Measurements from ENCODE around the gene TTLL11.
"Not testable (repeated sequence)": the region's sequence is repeated elsewhere in the genome, so short reads cannot be mapped to it uniquely, and the experiment has no call there.

DNA sequence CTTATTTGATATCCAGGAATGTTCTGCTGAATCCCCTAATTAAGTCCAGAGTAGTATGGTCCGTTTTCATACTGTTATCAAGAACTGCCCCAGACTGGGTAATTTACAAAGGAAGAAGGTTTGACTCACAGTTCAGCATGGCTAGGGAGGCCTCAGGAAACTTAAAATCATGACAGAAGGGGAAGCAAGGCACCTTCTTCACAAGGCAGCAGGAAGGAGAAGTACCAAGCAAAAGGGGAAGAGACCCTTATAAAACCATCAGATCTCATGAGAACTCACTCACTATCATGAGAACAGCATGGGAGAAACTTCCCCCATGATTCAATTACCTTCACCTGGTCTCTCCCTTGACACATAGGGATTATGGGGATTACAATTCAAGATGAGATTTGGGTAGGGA lies 26.4 kb downstream of the TTLL11 start:
- TF ChIP-seq, protein P1, sequence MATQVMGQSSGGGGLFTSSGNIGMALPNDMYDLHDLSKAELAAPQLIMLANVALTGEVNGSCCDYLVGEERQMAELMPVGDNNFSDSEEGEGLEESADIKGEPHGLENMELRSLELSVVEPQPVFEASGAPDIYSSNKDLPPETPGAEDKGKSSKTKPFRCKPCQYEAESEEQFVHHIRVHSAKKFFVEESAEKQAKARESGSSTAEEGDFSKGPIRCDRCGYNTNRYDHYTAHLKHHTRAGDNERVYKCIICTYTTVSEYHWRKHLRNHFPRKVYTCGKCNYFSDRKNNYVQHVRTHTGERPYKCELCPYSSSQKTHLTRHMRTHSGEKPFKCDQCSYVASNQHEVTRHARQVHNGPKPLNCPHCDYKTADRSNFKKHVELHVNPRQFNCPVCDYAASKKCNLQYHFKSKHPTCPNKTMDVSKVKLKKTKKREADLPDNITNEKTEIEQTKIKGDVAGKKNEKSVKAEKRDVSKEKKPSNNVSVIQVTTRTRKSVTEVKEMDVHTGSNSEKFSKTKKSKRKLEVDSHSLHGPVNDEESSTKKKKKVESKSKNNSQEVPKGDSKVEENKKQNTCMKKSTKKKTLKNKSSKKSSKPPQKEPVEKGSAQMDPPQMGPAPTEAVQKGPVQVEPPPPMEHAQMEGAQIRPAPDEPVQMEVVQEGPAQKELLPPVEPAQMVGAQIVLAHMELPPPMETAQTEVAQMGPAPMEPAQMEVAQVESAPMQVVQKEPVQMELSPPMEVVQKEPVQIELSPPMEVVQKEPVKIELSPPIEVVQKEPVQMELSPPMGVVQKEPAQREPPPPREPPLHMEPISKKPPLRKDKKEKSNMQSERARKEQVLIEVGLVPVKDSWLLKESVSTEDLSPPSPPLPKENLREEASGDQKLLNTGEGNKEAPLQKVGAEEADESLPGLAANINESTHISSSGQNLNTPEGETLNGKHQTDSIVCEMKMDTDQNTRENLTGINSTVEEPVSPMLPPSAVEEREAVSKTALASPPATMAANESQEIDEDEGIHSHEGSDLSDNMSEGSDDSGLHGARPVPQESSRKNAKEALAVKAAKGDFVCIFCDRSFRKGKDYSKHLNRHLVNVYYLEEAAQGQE (IDR thresholded peaks at IDR 0.05; ENCODE audit: low read depth, low read length) = not testable (repeated sequence)
- TF ChIP-seq TAF1 (IDR thresholded peaks at IDR 0.05; ENCODE audit: borderline replicate concordance, low read depth, low read length); SIN3A (IDR thresholded peaks at IDR 0.05; ENCODE audit: borderline replicate concordance, low read depth, low read length); TEAD4 (IDR thresholded peaks at IDR 0.05; ENCODE audit: borderline replicate concordance, insufficient read depth); POLR2AphosphoS5 (IDR thresholded peaks at IDR 0.05; ENCODE audit: low read depth, low read length): not testable (repeated sequence)
- TF ChIP-seq, protein P2, sequence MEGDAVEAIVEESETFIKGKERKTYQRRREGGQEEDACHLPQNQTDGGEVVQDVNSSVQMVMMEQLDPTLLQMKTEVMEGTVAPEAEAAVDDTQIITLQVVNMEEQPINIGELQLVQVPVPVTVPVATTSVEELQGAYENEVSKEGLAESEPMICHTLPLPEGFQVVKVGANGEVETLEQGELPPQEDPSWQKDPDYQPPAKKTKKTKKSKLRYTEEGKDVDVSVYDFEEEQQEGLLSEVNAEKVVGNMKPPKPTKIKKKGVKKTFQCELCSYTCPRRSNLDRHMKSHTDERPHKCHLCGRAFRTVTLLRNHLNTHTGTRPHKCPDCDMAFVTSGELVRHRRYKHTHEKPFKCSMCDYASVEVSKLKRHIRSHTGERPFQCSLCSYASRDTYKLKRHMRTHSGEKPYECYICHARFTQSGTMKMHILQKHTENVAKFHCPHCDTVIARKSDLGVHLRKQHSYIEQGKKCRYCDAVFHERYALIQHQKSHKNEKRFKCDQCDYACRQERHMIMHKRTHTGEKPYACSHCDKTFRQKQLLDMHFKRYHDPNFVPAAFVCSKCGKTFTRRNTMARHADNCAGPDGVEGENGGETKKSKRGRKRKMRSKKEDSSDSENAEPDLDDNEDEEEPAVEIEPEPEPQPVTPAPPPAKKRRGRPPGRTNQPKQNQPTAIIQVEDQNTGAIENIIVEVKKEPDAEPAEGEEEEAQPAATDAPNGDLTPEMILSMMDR (IDR thresholded peaks at IDR 0.05) = not testable (repeated sequence)

Measured in SK-N-SH (cell line).